GM21825 (cell line): ENCODE data around the gene KRT10.

Source experiments
- ATAC-seq: cut with Tn5 transposase; IDR thresholded peaks from one replicate; pipeline ENCODE4 v1.9.1; 2021; ENCODE audit warnings: mild to moderate bottlenecking, moderate library complexity; ENCODE audit not compliant: unreplicated experiment

KRT10 gene

DNA sequence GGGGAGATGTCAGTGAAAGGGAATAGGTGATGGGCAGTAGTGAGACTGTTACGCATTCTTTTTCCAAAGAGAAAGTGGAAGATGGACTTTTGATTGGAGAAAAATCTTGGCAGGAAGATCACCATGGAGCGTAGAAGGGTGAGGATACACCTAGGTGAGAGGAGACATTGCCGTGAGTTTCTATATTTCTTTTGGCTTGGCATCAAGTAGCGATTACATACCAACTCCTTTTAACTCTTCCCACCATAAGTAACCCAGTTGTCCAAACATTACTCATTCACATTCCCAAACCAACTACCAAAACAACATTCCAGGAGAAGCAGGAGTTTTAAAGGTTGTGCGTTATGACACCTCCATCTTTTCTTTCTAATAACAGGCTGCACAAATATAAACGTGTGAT, 11.9 kb downstream of the KRT10 start:
- no peak for ATAC-seq

- ATAC-seq, result no peak
These were observed 12.5 kb downstream of the KRT10 start for GRCh38 chr17:40809721-40810421.

- no peak for ATAC-seq
These were observed 16.3 kb downstream of the KRT10 start for GRCh38 chr17:40806131-40806530.

- ATAC-seq, result no peak
These were observed 18.8 kb downstream of the KRT10 start for GRCh38 chr17:40803617-40804082.

DNA sequence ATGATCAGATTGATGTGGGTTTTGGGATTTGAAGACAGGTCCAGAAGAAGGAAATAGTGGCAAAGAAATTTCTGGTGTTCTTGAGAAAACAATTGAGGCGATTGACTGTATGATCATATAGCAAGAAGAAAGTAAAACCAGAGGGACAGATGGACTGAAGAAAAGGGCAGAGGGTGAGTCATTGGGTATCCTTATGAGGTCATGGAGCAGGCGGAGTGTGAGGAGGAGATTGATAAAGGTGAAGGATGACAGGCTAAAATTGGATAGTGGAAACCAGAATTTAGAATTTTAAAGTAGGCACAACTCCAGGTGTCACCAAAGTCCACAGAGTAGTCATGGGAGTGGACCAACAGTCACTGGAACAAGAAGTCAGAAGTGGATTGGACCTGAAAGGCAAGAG, 21.3 kb downstream of the KRT10 start:
- ATAC-seq, result no peak

DNA sequence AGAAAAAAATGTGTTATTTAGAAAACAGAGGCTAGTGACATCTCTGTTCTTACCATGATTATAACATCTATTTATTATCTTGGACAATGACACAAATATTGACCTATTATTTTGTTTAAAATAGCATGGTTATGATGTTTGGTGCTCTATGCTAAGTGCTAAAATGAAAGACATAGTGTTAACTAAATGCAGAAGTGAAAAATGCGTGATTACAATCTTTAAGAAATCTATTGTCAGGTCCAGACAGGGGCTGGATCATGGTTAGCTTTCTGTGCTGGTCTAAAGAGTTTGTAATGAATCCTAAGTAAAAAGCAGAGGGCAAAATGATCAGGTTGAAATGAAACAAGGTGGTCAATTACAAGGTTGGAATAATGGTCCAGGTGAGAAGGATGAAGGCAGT, 22.0 kb downstream of the KRT10 start:
- no peak for ATAC-seq

- ATAC-seq, result no peak
These were observed 22.6 kb downstream of the KRT10 start, which contains the start of gene KRT28 for GRCh38 chr17:40799859-40800258. KRT28 (minus strand) TSS chr17:40799959; CDS start chr17:40799893, 66 bp downstream.

DNA sequence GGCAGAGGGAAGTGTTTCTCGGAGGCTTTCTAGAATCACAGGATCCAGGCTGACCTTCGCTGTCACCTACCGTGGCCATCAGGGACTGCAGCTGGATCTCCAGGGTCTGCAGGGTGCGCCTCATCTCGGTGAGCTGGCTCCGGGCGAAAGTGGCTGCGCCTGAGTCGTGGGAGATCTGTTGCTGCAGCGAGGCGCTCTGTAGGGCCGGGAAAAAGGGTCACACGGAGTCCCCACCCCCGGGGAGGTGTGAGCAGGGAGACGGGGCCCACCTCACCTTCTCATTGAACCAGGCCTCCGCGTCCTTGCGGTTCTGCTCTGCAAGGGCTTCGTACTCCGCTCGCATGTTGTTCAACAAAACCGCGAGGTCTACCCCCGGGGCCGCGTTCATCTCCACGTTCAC, 25.6 kb downstream of the KRT10 start:
- ATAC-seq, result no peak

DNA sequence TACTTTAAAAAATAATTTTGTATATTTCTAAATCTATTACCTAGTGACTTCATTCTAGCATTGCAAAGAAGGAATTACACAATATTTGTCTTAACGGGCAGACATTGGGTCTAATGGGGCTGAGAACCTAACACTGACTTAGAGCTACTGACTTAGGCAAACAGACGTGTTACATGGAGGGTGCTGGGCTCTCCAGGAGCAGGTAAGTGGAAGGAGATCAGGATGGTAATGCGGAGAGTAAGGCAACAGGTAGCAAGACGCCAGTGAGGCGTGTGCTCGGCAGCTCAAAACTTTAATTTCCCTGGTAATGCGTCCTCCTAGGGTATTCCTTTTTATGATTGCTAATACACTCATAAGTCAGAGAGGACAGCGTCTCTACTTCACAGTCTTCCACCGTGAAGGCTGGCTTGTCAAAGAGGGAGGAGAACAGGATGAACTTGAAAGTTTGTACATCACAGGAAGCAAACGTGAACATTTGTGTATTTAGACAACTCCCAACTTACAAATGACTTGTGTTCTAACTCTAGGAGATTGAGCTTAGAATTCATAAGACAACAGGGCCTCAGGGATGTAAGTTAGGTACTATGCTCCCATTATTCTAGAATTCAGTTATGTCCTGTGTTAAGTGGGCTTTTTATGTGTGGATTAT, 27.3 kb downstream of the KRT10 start:
- no peak for ATAC-seq

GRCh38 chr17:40794466-40794865, 27.9 kb downstream of the KRT10 start:
- ATAC-seq, result no peak

- ATAC-seq, result no peak
These were observed 28.6 kb downstream of the KRT10 start for GRCh38 chr17:40793832-40794231.

DNA sequence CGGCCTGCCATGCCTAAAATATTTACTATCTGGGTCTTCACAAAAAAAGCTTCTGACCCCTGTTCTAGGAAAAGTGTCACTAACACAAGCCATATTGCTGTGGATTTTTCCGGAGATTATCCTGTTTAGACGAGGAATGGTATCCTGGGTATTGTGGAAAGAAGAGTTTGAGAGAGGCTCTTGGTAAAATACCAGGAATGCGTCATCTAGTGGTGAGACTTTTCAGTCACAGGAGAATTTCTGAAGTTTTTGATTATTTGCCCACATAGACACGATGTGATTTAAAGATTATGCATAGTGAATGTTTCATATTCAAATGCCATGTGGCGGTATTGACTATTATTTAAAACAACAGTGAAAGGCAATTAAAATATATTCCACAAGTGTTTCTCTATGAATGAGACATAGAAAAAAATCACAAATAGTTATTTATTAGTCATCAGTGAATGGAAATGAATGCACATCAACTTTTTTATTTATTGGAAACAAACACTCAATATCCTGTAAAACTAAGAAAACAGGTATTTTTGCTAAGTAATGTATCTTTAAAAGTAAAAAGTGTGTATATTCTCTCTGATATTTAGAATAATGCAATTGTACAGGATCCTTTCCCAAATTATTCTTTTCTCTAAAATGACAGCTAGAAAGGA, 30.5 kb downstream of the KRT10 start:
- no peak for ATAC-seq

DNA sequence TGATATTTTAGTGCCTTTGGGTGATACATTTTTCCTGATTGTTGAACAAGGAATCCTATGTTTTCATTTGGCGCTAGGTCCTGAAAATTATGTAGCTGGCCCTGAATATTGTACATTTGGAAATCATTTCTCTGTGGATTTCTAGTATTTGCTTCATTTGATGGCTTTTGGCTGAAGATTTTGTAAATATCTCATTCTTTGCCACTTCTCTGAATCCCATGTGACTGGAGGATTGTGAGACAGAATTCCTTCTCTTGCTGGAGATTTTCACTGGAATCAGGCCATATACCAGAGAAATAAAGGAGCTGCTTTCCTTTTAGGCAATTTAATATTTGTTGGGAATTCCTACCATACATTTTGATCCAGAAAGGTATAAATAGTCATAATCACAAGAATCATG, 31.3 kb downstream of the KRT10 start:
- no peak for ATAC-seq

- ATAC-seq, result no peak
These were observed 40.0 kb downstream of the KRT10 start, which contains the start of gene KRT27 for GRCh38 chr17:40782450-40782849. KRT27 (minus strand) TSS chr17:40782550; CDS start chr17:40782493, 57 bp downstream.

- no peak for ATAC-seq
These were observed 43.1 kb downstream of the KRT10 start for GRCh38 chr17:40779181-40779909.

- no peak for ATAC-seq
These were observed 44.0 kb downstream of the KRT10 start for GRCh38 chr17:40778461-40778860.

- ATAC-seq, result no peak
These were observed 44.4 kb downstream of the KRT10 start for GRCh38 chr17:40777971-40778370.

- ATAC-seq, result no peak
These were observed 45.0 kb downstream of the KRT10 start for GRCh38 chr17:40777459-40777858.

GRCh38 chr17:40775945-40776344, 46.5 kb downstream of the KRT10 start:
- ATAC-seq, result no peak

DNA sequence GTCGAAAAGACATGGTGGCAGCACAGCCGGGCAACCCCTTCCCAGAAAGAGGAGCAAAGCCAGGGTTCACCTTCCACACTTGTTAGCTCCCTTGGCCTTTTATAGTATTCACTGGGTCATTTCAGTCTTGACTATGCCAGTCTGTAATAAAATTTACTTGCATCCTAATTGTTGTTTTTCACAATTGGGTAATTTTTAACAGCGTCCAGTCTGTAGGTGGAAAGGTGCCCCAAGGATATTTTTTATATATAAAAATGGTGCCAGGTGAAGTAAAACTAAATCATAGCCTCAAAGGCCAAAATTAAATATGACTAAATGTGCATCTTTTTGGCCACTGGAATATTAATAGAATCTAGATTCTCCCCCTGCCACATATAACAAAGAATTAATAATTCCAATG, 50.3 kb downstream of the KRT10 start, which contains the start of gene KRT26:
TSS of gene KRT26 (minus strand) at position 101 of the 400 bp plus-strand sequence. CDS start at position 13, 88 bp downstream.
- ATAC-seq, result no peak
